IMR-90 (cell line): Measurements from ENCODE around the gene LYZL1.

Experiments used
- CEBPB ChIP-seq: IDR thresholded peaks from 2 replicates; pipeline ENCODE4 v1.6.1; 2012; ENCODE audit warnings: low read depth, low read length, improper control_type of control experiment
- CTCF ChIP-seq: conservative IDR thresholded peaks from 2 replicates; pipeline ENCODE4 v1.5.1; 2012; ENCODE audit warnings: mild to moderate bottlenecking, low read depth, low read length, improper control_type of control experiment
- MAFK ChIP-seq: IDR thresholded peaks from 2 replicates; pipeline ENCODE4 v1.6.1; 2012; ENCODE audit warnings: low read depth, low read length, improper control_type of control experiment
- POLR2A ChIP-seq: IDR thresholded peaks from 2 replicates; pipeline ENCODE4 v1.6.1; 2012; ENCODE audit warnings: mild to moderate bottlenecking, low read depth, low read length
- RAD21 ChIP-seq: IDR thresholded peaks from 2 replicates; pipeline ENCODE4 v1.6.1; 2012; ENCODE audit warnings: low read length, improper control_type of control experiment
- RFX5 ChIP-seq: IDR thresholded peaks from 2 replicates; pipeline ENCODE4 v1.8.0; 2012; ENCODE audit warnings: low read depth, mild to moderate bottlenecking, low read length, moderate library complexity
- SMC3 ChIP-seq: fragments of 150-350 bp; IDR thresholded peaks from 2 replicates; pipeline ENCODE4 v1.6.1; 2016; ENCODE audit warnings: low read depth, mild to moderate bottlenecking, antibody characterized with exemption, low read length, moderate library complexity
- USF2 ChIP-seq: fragments of 150-350 bp; IDR thresholded peaks from 2 replicates; pipeline ENCODE4 v1.6.1; 2017; ENCODE audit warnings: mild to moderate bottlenecking, antibody characterized with exemption, low read length, low read depth

DNA sequence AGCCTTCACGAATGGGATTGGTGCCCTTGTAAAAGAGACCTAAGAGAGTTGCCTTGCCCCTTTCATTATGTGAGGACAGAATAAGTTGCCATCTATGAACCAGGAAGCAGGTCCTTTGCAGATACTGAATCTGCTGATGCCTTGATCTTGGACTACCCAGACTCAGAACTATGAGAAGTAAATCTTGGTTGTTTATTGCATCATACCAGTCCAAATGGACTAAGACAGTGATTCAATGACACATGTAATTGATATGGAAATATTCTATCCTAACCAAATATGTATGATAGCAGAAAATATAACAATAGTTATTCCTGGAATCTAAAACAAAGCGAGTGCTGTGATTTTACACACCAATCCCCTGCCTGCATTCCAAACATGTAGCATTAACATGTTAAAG lies 17.0 kb upstream of the LYZL1 start:
- TF ChIP-seq CTCF, result no peak
- no peak for TF ChIP-seq POLR2A
- peak; percentile 79 for TF ChIP-seq CEBPB
- TF ChIP-seq RFX5, result no peak
- TF ChIP-seq RAD21, result no peak
- no peak for TF ChIP-seq USF2
- TF ChIP-seq MAFK, result no peak
- TF ChIP-seq SMC3, result no peak
